Measurements from ENCODE around the gene ADORA3. TPM values are rescaled to one million over a fixed set of nuclear protein-coding genes. Genes with fewer than 3 reads are reported as not detected.

Gene ADORA3
- total RNA-seq, 1 experiment from 2014 or later: not detected

- H3K4me1 ChIP-seq (ENCODE audit: control insufficient read depth, insufficient read depth, low read length): no peaks in the 10 kb centered on the region
- no TSS peak for BruUV-seq (replicated peaks)
- no peak overlapping the region for H3K27ac ChIP-seq (ENCODE audit: low read length)
- no peaks in the 10 kb centered on the region for H3K36me3 ChIP-seq (ENCODE audit: control insufficient read depth, insufficient read depth, low read length)
- H3K9me3 ChIP-seq (ENCODE audit: control insufficient read depth, insufficient read depth, low read depth, low read length): no peaks in the 10 kb centered on the region
- TF ChIP-seq SIN3A (IDR thresholded peaks at IDR 0.05; ENCODE audit: borderline replicate concordance, insufficient read depth, low read depth, low read length): no peak
- no peak for TF ChIP-seq REST (IDR thresholded peaks at IDR 0.05; ENCODE audit: insufficient read depth in 1 of 2, low read depth in 2 of 2, low read length in 1 of 2)
- no peak for TF ChIP-seq TCF7L2 (IDR thresholded peaks at IDR 0.05; ENCODE audit: low read depth, low read length)
- TF ChIP-seq CTCF (IDR thresholded peaks at IDR 0.05): no peak
- TF ChIP-seq POLR2AphosphoS5 (IDR thresholded peaks at IDR 0.05; ENCODE audit: low read depth, low read length): no peak
- ChIA-PET CTCF (no interaction called here), POLR2A (no interaction called here)
- H3K4me3 ChIP-seq (ENCODE audit: low read depth in 2 of 2, low read length in 2 of 2): no peak overlapping the region
- in situ Hi-C loops (cut with HindIII; ENCODE audit: low pct_unique_long_range_greater_than_20kb, low sequenced_read_pairs) (no loop called here), intact Hi-C loops (cut with micrococcal nuclease; ENCODE audit: unreplicated experiment) (no loop called here)
- DNase-seq (ENCODE audit: low read depth, low spot score) (no peak), ATAC-seq (no peak)
- H3K27me3 ChIP-seq (ENCODE audit: control insufficient read depth, insufficient read depth, low read length): no peaks in the 10 kb centered on the region
Measured at GRCh38 chr1:111467865-111468716, 35.3 kb downstream of the ADORA3 start.

- TF ChIP-seq POLR2AphosphoS5 (IDR thresholded peaks at IDR 0.05; ENCODE audit: low read depth, low read length) (no peak), REST (IDR thresholded peaks at IDR 0.05; ENCODE audit: insufficient read depth in 1 of 2, low read depth in 2 of 2, low read length in 1 of 2) (no peak), TCF7L2 (IDR thresholded peaks at IDR 0.05; ENCODE audit: low read depth, low read length) (no peak), SIN3A (IDR thresholded peaks at IDR 0.05; ENCODE audit: borderline replicate concordance, insufficient read depth, low read depth, low read length) (no peak), CTCF (IDR thresholded peaks at IDR 0.05) (no peak)
- Histone ChIP-seq H3K9me3 (ENCODE audit: control insufficient read depth, insufficient read depth, low read depth, low read length) (no peaks in the 10 kb centered on the region), H3K4me1 (ENCODE audit: control insufficient read depth, insufficient read depth, low read length) (no peaks in the 10 kb centered on the region), H3K36me3 (ENCODE audit: control insufficient read depth, insufficient read depth, low read length) (no peaks in the 10 kb centered on the region; the same call in 1 of the 2 replicates), H3K27me3 (ENCODE audit: control insufficient read depth, insufficient read depth, low read length) (no peaks in the 10 kb centered on the region), H3K27ac (ENCODE audit: low read length) (no peak overlapping the region), H3K4me3 (ENCODE audit: low read depth in 2 of 2, low read length in 2 of 2) (no peak overlapping the region)
- BruUV-seq (replicated peaks): no TSS peak
- DNase-seq (ENCODE audit: low read depth, low spot score): no peak
- ChIA-PET POLR2A (no interaction called here), CTCF (no interaction called here)
- intact Hi-C loops (cut with micrococcal nuclease; ENCODE audit: unreplicated experiment) (no loop called here), in situ Hi-C loops (cut with HindIII; ENCODE audit: low pct_unique_long_range_greater_than_20kb, low sequenced_read_pairs) (no loop called here)
- no peak for ATAC-seq
Measured at GRCh38 chr1:111466480-111466879, 37.0 kb downstream of the ADORA3 start.

All from Panc1 (cell line).